Activated CD4-positive, CD25-positive, alpha-beta regulatory T cell (primary cell): Measurements from ENCODE around the gene WDR27.
"Not testable (repeated sequence)": the region's sequence is repeated elsewhere in the genome, so short reads cannot be mapped to it uniquely, and the experiment has no call there.

Experiments
- DNase-seq, 4 experiments: peaks; one replicate each; lab custom pipeline; 2025; lab: John Stamatoyannopoulos, UW

WDR27 gene

GRCh38 chr6:169663468-169663867, 38.4 kb downstream of the WDR27 start:
- no peak for DNase-seq

- DNase-seq, result no peak
These were observed 40.5 kb downstream of the WDR27 start for GRCh38 chr6:169661391-169661756.

- no peak for DNase-seq
These were observed 41.0 kb downstream of the WDR27 start for GRCh38 chr6:169660751-169661390.

GRCh38 chr6:169659820-169660610, 41.8 kb downstream of the WDR27 start:
- no peak for DNase-seq

- DNase-seq, result no peak
These were observed 44.6 kb downstream of the WDR27 start for GRCh38 chr6:169657284-169657610.

- DNase-seq, result no peak
These were observed 45.1 kb downstream of the WDR27 start for GRCh38 chr6:169656546-169657283.

GRCh38 chr6:169654598-169655391, 47.0 kb downstream of the WDR27 start:
- peak in 3 of 4 experiments; percentile 10 to 60 (median 42) for DNase-seq

- no peak for DNase-seq
These were observed 48.1 kb downstream of the WDR27 start for GRCh38 chr6:169653691-169654090.

- DNase-seq, result no peak
These were observed 48.9 kb downstream of the WDR27 start for GRCh38 chr6:169652896-169653295.

- DNase-seq, result no peak
These were observed 50.3 kb downstream of the WDR27 start for GRCh38 chr6:169651498-169651897.

GRCh38 chr6:169650959-169651292, 50.9 kb downstream of the WDR27 start:
- no peak for DNase-seq

- no peak for DNase-seq
These were observed 51.4 kb downstream of the WDR27 start for GRCh38 chr6:169650241-169650958.

GRCh38 chr6:169648617-169649016, 53.2 kb downstream of the WDR27 start:
- DNase-seq, result no peak

GRCh38 chr6:169648092-169648491, 53.7 kb downstream of the WDR27 start:
- DNase-seq, result no peak

- DNase-seq, result no peak
These were observed 54.2 kb downstream of the WDR27 start for GRCh38 chr6:169647637-169648036.

- no peak for DNase-seq
These were observed 54.8 kb downstream of the WDR27 start for GRCh38 chr6:169646906-169647567.

GRCh38 chr6:169645459-169645858, 56.4 kb downstream of the WDR27 start:
- not testable (repeated sequence) for DNase-seq

GRCh38 chr6:169643521-169643920, 58.3 kb downstream of the WDR27 start:
- no peak for DNase-seq

- no peak for DNase-seq
These were observed 59.4 kb downstream of the WDR27 start for GRCh38 chr6:169642455-169642854.

GRCh38 chr6:169641461-169642085, 60.3 kb downstream of the WDR27 start:
- DNase-seq, result no peak

GRCh38 chr6:169640983-169641382, 60.8 kb downstream of the WDR27 start:
- DNase-seq, result no peak
